HT1080 (cell line): ENCODE results near the gene ADAM12. TPM values are rescaled to one million over a fixed set of nuclear protein-coding genes. Genes with fewer than 3 reads are reported as not detected.
A peak's percentile ranks its signal among the peaks of the same experiment; 100 is the strongest.

ENCODE experiments used
- DNase-seq: peaks from one replicate; pipeline ENCODE4 v3.0.0-alpha.2; 2015; ENCODE audit warnings: low read depth
- total RNA-seq: library from RNA; depleted of rRNA; stranded (reverse); fragments of >200 nt; shearing (Covaris generic); gene quantifications from 2 replicates; pipeline ENCODE4 v1.2.3, GENCODE V29; 2014

Gene ADAM12
- total RNA-seq, 1 experiment from 2014 or later = 0.50 TPM

DNA sequence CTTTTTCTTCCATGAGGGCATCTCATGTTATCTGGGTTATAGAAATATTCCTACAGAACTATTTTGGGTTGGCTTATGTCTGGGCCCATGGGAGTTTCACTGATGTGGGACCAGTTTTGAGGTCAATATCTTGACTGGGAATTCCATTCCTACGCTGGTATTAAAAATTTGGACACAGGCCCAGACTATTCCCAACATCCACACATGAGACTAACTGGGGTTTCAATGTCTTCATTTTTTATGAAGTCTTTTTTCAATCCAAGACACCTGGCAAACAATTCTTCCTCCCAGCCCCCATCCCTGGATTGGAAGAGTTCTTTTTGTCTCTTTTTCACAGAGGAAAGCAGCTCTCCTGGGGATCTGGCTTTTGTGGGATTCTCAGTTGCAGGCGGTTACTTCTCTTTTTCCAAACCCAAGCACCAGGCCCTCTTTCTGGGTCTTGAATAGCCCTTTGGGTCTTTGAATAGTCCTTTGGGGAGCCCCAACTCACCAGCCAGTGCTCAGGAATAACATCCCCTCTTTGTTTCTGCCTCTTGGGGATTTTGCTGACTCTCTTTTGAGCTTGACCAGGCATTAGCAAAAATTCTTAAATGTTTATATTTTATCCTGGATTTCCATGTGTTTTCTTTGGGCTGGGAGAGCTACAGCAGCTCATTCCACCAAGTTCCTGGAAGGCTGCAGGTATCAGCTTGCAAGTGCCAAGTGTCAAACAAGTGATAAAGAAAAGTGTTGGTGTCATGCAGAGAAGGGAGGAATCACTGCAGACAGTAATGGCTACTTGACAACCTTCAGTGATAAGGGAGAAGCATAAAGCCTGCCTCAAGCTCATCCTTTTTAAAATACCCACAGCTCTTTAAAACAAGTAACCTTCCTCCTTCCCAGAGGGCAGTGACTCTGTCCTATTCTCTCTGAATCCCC lies 234.3 kb downstream of the ADAM12 start:
- no peak for DNase-seq

GRCh38 chr10:126147866-126148587 lies 240.2 kb downstream of the ADAM12 start:
- DNase-seq = peak; percentile 36

GRCh38 chr10:126146771-126147170 lies 241.5 kb downstream of the ADAM12 start:
- DNase-seq = no peak

DNA sequence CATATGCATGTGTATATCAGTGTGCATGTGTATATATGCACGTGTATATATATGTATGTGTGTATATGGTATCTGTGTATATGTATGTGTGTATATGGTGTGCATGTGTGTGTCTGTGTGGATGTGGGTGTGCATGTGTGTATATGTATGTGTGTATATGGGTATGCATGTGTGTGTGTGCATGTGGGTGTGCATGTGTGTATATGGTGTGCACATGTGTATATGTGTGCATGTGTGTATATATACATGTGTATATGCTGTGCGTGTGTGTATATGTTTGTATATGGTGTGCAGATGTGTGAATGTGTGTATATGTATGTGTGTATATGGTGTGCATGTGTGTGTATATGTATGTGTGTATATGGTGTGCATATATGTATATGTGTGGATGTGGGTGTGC lies 245.2 kb downstream of the ADAM12 start:
- no peak for DNase-seq

DNA sequence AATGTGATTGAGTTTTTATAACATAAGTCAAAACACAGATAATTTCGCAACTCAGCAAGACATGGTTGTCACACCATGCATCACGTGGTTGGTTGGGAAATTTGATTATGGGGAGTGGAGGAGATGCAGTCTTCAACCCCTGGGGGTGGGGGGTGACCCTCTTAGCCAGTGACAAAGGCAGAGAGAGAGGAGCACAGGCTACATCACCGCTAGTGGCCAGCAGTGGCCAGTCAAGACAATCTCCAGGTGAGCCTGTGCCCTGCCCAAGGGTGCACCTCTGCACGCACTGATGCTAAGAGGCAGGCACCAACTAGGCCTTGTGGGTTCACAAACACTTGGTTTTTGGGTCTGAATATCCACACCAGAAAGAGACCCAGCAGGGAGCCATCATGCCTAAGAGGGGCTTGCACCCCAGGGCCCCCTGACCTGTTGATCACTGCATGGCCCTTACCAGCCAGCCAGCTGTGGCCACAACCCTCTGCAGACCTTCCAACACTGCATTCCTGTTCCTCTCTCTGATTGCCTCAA lies 247.5 kb downstream of the ADAM12 start:
- no peak for DNase-seq

- no peak for DNase-seq
These were observed 250.6 kb downstream of the ADAM12 start for GRCh38 chr10:126137562-126138221.

DNA sequence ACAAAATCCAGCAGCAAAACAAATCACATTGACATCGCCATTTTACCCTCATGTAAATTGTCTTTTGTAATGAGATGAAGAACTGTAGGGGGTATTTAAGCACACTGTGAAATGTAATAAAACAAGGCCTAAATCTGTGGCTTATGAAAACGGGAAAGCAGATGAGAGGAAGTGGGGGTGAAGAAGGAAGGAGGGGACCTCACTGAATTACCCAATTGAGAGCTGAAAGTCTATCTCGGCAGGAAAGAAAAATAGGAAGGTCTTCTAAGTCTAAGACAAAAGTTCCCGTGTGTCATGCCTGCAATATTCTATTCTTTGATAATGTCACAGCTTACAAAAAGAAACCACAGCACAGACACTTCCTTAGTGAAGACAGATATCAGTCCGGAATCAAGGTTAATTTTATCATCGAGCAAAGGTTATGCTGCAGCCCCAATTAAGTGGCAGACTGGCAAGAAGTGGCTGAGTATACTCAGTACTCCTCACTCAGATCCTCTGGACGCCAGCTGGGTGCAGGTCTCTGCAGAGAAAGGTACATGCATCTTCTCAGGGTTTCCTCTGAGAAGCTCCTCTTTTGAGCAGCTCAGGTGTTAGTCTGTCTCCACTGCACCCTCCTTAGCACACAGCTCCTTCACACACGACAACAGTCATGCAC lies 252.2 kb downstream of the ADAM12 start:
- DNase-seq = no peak

DNA sequence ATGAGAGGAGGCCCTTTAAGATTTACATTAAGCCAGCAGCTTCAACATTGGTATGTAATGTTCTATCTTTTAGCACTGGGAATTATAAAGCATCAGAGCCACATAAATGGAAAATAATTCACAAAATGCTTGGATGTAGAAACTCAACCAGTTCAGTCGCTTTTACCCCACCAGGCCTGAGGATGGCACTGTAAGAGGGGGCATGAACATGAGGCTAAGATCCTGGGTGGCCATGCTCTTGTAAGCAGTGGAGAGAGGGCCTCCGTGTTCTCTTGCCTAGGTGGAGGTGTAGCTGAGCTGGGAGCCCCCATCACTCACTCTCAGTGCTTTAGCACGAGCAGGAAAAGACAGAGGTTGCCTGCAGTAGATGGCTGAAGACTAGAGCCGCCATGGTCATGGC lies 253.1 kb downstream of the ADAM12 start:
- DNase-seq = no peak

DNA sequence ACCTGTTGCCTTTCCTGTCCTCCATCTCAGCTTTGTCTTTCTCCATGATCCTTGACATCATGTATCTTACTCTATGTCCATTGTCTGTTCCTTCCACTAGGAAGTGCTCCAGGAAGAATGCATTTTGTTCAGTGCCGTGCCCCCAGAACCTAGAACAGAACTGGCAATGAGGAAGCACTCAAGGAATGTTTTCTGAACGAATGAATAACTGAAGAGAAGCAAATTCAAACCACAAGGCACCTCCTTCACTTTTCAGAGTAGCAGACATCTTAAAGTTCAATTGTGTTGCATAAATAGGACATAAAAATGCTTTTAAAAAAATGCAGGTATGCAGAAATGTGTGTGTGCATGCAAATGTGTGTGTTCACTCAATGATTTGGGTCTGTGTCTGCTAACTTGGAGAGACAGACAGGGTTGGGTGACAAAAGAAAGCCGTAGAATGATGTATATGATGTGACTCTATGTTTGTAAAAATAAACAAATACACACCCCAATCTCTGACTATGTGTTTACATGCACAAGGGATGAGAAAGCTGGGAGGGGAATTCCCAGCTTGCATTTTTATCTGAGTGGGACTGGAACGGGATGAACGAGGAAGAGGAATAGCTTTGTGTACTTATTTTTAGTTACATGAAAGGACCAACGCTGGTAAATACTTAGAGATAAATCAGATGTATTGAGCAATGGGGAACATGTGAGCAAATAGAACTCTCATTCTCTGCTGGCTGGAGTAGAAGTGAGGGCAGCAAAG lies 254.2 kb downstream of the ADAM12 start:
- no peak for DNase-seq

- no peak for DNase-seq
These were observed 255.1 kb downstream of the ADAM12 start for GRCh38 chr10:126133082-126133620.

GRCh38 chr10:126131341-126131740 lies 256.9 kb downstream of the ADAM12 start:
- DNase-seq = no peak

GRCh38 chr10:126130271-126130710 lies 258.0 kb downstream of the ADAM12 start:
- DNase-seq = no peak

- no peak for DNase-seq
These were observed 259.3 kb downstream of the ADAM12 start for GRCh38 chr10:126129026-126129425.

DNA sequence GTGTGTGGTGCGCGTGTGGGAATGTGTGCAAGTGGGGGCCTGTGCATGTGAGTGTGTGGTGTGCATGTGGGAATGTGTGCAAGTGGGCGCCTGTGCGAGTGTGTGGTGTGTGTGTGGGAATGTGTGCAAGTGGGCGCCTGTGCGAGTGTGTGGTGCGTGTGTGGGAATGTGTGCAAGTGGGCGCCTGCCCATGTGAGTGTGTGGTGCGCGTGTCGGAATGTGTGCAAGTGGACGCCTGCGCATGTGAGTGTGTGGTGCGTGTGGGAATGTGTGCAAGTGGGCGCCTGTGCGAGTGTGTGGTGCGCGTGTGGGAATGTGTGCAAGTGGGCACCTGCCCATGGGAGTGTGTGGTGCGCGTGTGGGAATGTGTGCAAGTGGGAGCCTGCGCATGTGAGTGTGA lies 259.7 kb downstream of the ADAM12 start:
- DNase-seq = no peak

- no peak for DNase-seq
These were observed 260.7 kb downstream of the ADAM12 start for GRCh38 chr10:126127481-126128029.

GRCh38 chr10:126126866-126127265 lies 261.4 kb downstream of the ADAM12 start:
- no peak for DNase-seq

DNA sequence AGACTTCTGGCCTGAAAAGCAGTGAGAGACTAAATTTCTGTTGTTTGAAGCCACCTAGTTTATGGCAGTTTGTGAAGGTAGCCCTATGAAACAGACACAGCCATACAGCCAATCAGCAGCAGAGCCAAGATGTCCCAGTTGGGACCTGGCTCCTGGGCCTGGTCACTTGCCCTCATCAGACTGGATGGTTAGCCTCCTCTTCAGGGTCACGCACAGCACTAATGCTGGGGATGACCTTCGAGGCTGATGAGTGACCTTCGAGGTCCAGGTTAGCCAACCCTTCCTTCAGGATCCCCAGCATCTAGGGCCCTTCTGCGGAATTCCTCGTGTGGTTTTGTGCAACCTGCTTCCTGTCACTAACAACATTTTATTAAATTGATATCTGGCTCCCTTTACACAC lies 262.3 kb downstream of the ADAM12 start:
- DNase-seq = no peak

- no peak for DNase-seq
These were observed 263.5 kb downstream of the ADAM12 start for GRCh38 chr10:126124668-126125349.

GRCh38 chr10:126124046-126124445 lies 264.2 kb downstream of the ADAM12 start:
- no peak for DNase-seq
